Eye (tissue), 1 donor: ENCODE data around the gene SPRY4.
"Not testable (repeated sequence)": the region's sequence is repeated elsewhere in the genome, so short reads cannot be mapped to it uniquely, and the experiment has no call there.

ENCODE experiments used
- DNase-seq: peaks from one replicate; pipeline ENCODE4 v3.0.0-alpha.2; 2015

The SPRY4 gene

DNA sequence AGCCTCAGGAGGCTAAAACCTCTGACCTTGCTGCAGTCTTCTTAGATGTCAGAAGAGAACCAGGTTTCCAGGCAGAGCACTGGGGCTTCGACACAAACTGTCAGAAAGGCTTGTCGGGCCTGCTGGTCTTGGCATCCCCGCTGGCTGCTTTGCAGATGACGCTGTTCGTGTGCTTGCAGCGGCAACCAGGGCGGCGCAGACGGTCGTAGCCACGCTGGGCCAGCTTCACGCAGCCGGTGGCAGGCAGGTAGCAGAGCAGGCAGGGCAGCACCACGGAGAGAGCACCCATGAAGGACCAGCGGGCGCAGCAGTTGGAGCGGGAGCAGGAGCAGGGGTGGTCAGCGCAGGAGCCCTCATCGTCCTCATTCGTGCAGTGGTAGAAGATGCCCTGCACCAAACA is 10.7 kb downstream of the SPRY4 start:
- no peak for DNase-seq

DNA sequence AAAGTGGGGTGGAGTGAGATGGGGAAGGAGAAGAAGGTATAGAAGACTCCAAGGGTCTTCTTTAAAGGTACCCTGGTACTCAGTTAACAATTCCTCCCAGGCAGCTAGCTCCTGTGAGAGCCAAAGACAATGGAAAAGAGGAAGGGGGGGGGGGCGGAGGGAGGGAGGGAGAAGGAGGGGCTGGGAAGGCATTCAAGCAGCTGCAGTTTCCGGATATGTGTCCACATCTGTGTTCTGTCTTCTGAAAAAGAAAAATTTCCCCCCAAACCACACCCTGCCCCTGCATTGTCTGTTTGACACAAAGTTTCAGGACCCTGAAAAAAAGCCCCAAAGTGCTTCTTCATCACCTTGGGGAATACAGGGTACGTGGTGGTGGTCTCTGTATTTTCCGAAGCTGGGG is 11.1 kb downstream of the SPRY4 start:
- DNase-seq, result peak; percentile 28

DNA sequence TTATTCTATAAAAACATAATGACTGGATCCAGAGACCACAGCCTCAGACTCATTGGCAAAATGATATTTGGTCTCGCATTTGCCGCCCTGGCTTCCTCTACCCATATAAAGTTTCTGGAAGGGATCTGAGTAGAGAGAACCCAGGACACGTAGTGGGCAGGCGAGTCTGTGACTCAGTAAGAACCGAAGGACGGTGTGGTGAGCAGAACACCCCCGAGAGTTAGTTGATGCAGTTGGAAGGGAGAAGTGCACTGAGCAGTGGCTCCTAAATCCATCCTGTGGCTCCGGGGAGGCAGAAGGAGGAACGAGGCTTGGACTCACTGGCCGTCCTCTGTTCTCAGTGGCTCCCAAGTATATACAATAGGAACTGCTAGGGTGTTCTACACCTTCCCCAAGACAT is 11.5 kb downstream of the SPRY4 start:
- no peak for DNase-seq

DNA sequence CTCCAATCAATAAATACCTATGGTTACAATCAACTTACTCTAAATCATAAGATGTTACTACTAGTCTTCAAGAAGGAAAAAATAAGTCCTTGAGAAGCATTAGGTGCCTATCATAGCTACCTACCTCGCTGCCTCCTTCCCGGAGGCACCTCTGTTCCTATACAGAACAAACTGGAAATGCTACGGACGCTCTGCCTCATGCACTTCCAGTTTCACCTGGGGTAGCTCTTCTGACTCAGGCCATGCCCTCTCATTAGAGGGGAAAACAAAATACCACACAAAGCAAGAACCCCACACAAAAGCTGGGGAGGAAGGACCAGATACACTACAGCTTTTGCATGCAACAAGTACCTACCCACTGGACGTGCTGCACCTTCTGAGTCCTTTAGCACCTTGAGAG is 12.4 kb downstream of the SPRY4 start:
- DNase-seq, result no peak

DNA sequence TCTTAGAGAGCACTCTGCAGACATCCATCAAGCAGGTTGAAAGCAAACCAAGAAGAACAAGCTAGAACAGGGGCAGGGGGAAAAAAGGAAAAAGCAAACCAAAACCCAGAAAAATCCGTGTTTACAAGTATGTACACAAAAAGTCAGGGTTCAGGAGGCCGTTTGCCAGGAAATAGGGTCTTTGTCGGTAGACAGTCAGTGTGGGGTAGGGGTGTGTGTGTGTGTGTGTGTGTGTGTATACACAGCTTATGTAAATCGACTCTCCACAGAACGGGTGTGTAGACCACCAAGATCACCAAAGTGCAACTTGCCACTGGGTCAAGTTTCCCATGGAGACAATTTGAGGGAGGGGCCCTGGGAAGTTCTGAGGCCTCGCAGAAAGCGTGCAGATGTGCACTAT is 13.1 kb downstream of the SPRY4 start:
- DNase-seq, result no peak

DNA sequence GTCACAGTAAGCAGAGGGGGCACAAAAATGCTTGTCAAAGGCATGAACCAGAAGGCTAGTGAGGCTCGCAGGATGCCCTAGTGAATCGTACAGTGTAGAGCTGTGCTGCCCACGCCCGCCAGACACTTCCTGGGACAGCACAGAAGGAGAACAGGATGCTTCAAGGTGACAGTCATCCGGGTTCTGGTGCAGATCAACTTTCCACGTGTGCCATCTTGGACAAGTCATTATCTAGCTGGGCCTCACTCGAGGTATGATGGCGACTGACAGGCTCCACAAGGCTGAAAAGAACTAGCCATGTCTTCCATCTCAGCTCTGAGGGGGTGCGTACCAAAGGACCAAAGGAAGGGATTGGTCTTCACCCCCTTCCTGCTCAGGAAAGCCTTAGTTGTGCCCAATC is 14.0 kb downstream of the SPRY4 start:
- no peak for DNase-seq

DNA sequence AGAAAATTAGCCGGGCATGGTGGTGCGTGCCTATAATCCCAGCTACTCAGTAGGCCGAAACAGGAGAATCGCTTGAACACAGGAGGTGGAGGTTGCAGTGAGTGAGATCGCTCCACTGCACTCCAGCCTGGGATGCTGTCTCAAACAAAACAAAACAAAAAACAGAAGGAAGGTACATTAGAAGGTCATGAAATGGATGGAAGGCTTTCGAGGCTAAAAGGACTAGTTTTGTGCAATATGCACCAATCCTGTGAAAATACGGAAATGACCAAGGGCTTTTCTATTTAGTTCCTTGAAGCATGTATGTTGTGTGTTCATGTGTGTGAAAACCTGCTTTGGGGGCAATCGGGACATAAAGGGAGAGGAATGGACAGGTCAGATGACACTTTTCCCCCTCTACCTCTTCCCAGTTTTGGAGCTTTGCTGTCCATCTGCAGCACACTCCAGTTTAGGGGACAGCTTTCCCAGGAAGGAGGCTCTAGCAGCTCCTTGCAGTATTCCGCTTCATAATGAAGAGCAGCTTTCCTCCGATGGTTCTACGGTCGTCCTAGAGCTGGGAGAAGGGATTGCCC is 15.0 kb downstream of the SPRY4 start:
- DNase-seq, result no peak

DNA sequence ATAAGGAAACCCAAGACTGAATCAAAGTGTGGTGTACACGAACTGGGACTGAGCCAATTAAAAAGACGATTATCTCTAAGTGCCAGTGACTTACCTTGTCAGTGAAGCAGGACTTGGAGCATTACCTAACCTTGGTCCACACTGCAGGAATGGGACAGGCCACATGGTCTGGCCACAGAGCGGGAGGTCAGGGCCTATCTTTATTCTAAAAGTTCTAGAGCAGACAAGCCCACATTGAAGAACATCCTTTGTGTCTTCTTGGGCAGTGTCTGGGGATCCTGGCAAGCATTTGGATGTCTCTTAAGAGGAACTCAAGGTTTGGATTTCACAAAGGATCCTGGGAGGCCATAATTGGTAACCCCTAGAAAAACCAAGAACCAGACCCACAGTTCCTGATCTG is 16.5 kb downstream of the SPRY4 start:
- DNase-seq, result no peak

DNA sequence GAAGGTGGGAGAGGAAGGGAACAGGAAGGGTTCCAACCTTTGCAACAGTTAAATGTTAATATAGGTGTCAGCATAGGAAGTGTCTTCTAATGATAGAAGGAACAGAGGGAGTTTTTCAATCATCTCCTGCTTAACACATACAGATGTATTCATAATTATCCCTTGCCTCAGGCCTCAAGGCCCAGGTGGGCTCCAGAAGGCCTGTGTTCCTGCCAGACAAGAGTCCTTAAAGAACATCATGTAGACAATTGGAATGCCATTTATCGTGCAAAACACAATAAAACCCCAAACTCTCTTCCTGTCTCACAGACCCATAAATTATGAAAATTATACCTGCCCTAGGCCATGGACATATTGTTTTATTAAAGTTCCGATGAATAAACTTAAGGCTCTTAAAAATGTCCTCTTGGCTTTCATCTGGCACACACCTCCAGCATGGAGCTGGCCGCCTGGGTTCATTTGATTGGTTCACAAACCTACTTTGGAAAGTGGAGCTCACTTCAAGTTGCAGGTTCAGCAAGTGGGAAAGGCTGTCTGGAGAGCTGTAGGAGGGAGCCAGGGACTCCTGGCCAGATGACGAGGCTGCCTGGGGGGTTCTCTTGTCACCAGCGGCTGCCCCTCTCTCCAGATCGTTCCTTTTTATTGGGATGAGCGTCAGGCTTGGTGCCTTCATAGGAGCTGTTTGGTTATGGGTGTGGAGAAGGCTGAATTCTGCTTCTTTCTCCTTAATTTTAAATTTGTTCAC is 17.5 kb downstream of the SPRY4 start:
- no peak for DNase-seq

DNA sequence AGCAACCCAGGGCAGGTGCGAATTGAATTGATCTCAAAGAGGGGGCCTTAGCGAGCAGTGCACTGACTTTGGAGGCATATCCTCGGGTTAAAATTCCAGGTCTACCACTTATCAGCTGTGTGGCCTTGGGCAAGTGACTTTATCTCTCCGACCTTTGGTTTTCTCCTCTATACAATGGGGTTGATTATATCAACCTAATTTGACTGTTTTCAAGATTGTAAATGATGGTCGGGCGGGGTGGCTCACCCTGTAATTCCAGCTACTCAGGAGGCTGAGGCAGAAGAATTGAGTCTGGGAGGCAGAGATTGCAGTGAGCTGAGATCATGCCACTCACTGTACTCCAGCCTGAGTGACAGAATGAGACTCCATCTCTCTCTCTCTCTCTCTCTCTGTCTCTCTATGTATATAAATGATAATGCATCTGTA is 18.7 kb downstream of the SPRY4 start:
- no peak for DNase-seq

DNA sequence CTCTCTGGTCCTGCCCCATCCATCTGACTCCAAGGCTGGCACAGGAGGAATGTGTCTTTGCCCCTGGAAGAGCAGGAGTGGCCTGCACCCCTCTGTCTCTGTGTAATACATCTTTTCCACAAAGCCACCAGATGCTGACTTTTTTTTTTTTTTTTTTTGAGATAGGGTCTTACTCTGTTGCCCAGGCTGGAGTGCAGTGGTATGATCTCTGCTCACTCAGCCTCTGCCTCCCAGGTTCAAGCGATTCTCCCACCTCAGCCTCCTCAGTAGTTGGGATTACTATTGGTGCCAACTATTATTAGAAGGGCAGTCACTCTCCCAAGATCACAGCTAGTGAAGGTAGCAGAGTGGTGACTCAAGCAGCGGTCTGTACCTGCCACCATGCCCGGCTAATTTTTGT is 19.6 kb downstream of the SPRY4 start:
- DNase-seq, result no peak

DNA sequence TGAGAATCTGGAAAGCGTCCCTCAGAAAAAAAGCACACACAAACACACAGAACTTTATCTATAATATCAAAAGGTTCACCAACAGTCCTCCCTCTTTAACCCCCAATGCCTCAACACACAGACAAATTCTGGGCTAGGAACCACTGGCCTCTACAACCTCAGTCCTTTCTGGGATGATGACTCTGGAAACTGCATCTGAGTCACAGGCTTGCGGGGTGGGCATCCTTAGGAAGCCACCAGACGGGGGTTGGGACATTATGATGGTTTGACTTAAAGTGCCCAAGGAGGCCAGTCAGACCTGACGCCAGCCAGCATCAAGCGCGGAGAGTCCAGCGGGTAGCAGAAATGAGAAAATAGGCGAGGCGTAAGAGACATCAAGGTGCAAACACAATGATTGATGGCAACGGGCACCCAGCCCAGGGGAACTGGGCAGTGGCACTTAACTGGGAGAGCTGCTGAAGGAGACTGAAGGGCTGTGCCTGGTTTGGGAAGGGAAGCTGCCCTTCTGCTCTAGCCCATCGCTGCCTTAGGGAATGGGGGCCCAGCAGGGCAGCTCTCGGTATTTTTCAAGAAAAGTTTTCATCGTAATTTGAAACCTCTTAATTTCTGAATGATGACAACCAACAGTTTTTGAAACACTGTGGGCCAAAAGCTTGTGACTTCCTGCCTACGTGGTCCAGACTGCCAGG is 20.7 kb downstream of the SPRY4 start:
- DNase-seq, result no peak

DNA sequence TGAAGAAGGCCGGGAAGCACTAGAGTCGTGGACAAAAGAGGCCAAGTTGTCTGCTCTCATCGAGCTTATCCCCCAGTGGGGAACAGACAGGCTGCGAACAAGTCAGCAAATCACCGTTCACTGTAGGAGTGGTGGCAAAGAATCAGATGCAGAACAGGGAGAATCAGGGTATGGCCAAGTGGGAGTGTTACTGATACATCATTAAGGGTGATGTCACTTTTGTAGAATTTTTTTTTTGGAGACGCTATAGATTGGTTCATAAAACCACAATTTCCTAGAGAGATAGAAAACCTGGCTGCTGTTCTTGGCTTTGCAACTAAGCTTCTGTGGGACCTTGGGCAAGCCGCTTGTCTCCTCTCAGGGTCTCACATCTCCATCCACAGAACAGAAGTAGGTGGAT is 21.3 kb downstream of the SPRY4 start:
- DNase-seq, result no peak

DNA sequence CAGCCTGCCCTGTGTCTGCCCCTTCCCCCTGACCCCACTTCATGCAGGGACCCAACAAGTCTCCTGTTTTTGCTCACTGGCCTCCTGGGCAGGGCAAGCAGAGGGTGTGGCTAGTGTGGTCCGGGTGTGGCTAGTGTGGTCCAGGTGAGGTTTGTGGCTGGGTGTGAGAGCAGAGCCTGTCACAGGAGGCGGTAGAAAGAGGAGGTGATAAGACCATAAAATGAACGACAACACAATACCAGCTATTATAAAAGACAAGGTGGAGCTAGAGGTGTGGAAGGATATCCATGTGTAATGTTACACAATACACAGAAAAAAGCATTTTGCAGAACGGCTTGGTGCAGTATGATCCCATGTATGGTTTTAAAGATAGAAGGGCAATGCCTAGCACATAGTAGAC is 23.3 kb downstream of the SPRY4 start:
- DNase-seq, result no peak

DNA sequence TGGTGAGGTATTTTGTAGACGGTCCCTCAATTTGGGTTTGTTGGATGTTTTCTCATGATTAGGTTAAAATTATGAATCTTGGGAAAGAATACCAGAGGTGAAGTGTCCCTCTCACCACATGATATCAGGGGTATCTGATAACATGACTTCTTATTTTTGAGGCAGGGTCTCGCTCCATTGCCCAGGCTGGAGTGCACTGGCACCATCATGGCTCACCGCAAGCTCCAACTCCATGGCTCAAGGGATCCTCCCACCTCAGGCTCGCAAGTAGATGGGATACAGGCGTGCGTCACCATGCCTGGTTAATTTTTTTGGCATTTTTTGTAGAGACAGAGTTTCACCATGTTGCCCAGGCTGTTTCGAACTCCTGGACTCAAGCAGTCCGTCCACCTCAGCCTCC is 24.1 kb downstream of the SPRY4 start:
- DNase-seq, result no peak

DNA sequence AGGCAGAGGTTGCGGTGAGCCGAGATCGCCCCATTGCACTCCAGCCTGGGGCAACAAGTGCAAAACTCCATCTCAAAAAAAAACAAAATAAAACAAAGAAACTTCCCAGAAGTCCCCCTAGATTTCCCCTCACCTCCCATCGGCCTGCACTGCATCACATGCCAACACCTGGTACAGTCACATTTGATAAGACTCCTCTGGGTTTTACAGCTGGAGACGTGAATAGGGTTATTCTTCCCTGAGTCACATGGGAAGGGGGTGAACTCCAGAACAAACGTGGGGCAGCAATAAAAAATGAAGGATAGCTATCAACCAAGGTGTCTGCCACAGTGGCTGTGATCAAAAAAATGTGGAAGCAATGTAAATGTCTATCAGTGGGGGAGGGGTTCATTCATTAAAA is 26.0 kb downstream of the SPRY4 start:
- DNase-seq, result no peak

DNA sequence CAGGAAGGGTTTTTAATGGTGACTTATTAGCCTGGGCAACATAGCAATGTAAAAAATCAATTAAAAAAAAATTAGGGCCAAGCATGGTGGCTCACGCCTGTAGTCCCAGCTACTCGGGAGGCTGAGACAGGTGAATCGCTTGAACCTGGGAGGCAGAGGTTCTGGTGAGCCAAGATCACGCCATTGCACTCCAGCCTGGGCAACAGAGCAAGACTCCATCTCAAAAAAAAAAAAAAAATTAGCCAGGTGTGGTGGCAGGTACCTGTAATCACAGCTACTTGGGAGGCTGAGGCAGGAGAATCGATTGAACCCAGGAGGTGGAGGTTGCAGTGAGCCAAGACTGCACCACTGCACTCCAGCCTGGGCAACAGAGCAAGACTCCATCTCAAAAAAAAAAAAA is 27.0 kb downstream of the SPRY4 start:
- DNase-seq, result not testable (repeated sequence)

DNA sequence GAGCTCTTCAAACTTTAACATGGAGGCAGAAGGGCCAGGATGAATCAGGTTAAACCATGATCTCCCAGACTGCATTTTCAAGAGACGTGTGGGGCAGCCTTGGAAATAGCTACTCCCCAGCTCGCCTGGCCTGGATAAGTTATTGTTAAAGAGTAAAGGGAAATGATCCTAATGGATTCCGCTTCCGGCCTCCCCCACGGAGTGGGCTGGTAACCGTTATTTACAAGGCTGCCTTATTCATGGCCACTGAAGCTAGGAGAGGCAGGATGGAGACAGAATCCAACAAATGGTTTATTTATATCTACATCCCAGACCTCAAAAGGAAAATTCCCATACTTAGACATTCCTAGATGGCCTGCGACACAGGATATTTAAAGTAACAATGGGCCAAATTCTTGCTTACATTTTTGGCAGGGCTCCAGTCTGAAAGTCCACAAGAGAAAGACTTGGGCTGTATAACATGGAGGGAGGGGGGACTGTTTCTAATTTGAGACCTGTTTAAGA is 27.9 kb downstream of the SPRY4 start:
- DNase-seq, result peak; percentile 68

DNA sequence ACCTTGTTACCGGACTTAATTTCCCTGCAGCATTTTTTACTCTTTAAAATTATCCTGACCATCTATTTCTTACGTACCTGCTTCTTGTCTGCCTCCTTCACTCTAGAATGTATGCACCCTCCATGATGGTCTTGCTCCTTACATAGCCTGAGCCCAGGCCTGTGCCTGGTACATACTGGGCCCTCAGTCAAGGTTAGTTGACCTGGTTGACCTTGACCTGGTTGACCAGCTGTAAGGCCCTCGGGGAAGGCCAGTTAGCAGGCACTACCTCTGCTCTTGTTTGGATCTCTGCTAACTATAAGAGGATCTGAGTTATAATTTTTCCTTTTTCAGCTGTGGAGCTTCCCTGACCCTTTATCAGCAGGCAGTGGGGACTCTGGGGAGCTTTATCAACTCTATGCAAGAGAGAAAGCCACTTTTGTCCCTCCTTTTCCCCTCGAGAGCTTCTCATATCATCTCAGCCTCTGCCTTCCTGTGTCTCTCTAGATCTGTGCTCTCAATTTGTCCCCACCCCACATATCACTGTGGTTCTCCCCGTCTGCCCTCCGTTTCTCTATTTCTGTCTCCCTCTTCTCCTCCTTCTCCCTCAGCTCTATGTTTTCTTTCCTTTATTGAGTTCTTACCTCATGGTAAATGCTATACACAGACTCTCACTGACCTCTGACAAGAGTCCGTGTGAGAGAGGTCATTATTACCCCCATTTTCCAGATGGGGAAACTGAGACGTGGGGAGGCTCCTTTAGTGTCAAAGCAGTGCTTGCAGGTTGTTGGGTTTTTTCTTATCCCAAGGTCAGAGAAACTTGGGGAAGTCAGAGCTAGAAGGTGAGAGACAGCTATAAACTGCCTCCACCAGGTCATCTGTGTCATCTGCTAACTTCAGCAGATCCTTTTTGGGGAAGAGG is 28.6 kb downstream of the SPRY4 start:
- DNase-seq, result no peak

DNA sequence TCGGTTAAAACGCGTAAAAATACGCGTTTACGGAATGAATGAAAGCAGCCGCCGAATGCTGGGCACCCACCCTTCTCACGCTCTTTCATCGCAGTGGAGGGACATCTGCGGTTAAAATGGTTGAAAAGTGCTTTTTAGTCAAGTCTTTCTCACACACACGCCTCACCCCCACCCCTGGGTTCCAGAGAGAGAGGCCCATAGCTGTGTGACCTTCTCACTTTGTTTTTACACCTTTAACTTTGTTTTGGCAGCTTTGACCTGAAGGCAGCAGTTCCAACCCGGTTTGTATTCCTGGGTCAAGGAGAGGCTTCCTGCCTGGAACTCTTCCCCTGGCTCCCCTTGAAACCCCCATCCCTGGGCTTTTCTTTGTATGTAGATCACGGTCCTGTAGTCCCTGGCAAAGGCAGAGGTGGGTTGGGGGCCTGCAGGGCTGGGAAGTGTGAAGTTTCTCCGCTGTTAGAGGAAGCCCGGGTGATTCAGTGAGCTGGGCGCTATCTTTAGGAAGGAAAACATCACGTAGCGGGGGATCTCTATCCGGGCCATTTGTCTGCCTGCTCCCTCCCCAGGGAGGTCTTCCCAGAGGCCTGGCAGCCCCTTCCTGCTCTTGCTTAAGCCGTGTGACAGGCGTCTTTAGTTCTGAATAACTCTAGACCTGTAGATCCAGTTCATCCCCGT is 29.6 kb downstream of the SPRY4 start:
- DNase-seq, result peak; percentile 43

DNA sequence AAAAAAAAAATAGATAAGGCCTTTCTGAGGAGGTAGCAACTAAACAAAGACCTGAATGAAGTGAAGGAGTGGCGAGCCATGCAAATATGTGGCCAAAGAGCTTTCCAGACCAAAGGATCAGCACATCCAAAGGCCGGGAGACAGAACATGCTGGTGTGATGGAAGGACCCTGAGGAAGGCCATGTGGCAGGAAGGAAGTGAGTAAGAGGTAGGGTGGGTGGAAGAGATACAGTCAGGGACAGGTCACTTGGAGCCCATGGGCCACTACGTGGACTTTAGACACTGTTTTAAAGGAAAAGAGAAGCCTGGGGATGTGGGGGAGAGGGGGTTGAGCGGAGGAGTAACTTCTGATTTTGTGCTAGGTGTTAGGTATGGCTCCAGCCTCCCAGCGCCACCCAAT is 31.3 kb downstream of the SPRY4 start:
- no peak for DNase-seq

DNA sequence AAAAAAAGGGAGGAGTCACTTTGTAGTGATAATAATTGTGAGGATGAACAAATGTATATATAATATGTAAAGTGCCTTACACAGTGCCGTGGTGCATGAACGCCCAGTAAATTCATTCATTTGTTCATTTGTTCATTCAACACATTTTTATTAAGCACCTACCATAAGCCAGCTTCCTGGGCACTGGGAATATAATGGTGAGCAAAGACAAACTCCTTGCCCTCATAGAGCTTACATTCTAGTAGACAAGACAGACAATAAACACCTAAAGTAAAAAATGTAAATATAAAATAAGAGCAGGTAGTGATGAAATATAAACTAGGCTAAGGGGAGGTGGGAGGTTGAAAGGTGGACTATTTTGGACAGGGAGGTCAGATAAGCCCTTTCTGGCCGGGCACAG is 32.0 kb downstream of the SPRY4 start:
- DNase-seq, result no peak

DNA sequence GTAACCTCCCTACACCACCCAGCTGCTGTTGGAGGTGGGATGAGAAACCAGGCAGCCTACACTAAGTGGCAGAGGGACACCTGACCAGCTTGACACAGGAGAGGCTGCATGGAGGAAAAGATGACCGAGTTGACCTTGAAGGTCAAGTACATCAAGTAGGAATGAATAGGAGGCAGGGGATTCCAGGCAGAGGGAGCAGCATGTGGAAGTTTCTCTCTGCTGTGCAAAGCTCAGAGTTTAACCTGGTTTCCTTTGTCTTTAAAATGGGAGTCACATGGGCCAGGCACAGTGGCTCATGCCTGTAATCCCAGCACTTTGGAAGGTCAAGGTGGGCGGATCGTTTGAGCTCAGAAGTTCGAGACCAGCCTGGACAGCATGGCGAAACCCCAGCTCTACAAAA is 32.6 kb downstream of the SPRY4 start:
- no peak for DNase-seq
